Upper lobe of right lung (tissue), 1 donor: ENCODE data around the gene SPACA1. TPM values are rescaled to one million over a fixed set of nuclear protein-coding genes. Genes with fewer than 3 reads are reported as not detected.

Experiments used
- ATAC-seq: fragments of 200-7000 bp; cut with Tn5 transposase; one replicate; pipeline ENCODE4 v1.9.1; 2020; ENCODE audit warnings: mild to moderate bottlenecking, moderate library complexity
- DNase-seq: peaks from one replicate; pipeline ENCODE4 v3.0.0-alpha.2; 2020
- H3K27ac ChIP-seq: fragments of 200-600 bp; one replicate; pipeline ENCODE4 v1.8.0; 2022
- H3K27me3 ChIP-seq: fragments of 200-600 bp; one replicate; pipeline ENCODE4 v1.8.0; 2022; ENCODE audit warnings: mild to moderate bottlenecking
- H3K36me3 ChIP-seq: fragments of 200-600 bp; one replicate; pipeline ENCODE4 v1.8.0; 2022
- H3K4me1 ChIP-seq: fragments of 200-600 bp; one replicate; pipeline ENCODE4 v1.8.0; 2022
- H3K4me3 ChIP-seq: fragments of 200-600 bp; one replicate; pipeline ENCODE4 v1.8.0; 2022; ENCODE audit warnings: mild to moderate bottlenecking
- H3K9me3 ChIP-seq: fragments of 200-600 bp; one replicate; pipeline ENCODE4 v1.8.0; 2022
- intact Hi-C: fragments of 100-400 bp; cut with DNase I; formaldehyde crosslinking; loops from one replicate; pipeline ENCODE4 v1.11.0; 2022
- total RNA-seq: library from RNA; stranded (reverse); fragmentation: NEBNext Ultra II Directional; extraction: Animal tissue kit (Norgen Biotek cat#: 25700); gene quantifications from one replicate; pipeline ENCODE4 v1.2.1, GENCODE V29; 2021
- TF ChIP-seq, protein P1 (sequence below): fragments of 200-600 bp; IDR thresholded peaks from one replicate; pipeline ENCODE4 v1.8.0; 2022; ENCODE audit warnings: antibody characterized with exemption
- donor health status: DM: no; HTN: yes; CAD: no; lungs with severe emphysema.

SPACA1 gene
- total RNA-seq, 1 donor from 2014 or later: not detected

- H3K9me3 ChIP-seq: no peaks in the 10 kb centered on the region
- no peak overlapping the region for H3K4me3 ChIP-seq
- TF ChIP-seq, protein P1, sequence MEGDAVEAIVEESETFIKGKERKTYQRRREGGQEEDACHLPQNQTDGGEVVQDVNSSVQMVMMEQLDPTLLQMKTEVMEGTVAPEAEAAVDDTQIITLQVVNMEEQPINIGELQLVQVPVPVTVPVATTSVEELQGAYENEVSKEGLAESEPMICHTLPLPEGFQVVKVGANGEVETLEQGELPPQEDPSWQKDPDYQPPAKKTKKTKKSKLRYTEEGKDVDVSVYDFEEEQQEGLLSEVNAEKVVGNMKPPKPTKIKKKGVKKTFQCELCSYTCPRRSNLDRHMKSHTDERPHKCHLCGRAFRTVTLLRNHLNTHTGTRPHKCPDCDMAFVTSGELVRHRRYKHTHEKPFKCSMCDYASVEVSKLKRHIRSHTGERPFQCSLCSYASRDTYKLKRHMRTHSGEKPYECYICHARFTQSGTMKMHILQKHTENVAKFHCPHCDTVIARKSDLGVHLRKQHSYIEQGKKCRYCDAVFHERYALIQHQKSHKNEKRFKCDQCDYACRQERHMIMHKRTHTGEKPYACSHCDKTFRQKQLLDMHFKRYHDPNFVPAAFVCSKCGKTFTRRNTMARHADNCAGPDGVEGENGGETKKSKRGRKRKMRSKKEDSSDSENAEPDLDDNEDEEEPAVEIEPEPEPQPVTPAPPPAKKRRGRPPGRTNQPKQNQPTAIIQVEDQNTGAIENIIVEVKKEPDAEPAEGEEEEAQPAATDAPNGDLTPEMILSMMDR: no peak
- intact Hi-C loops: no loop called here
- H3K4me1 ChIP-seq: no peaks in the 10 kb centered on the region
- no peaks in the 10 kb centered on the region for H3K27me3 ChIP-seq
- no peaks in the 10 kb centered on the region for H3K36me3 ChIP-seq
- H3K27ac ChIP-seq: no peak overlapping the region
- DNase-seq (no peak), ATAC-seq (no peak)
Observed at GRCh38 chr6:88116276-88116675, 68.6 kb downstream of the SPACA1 start.

Other genes starting within 250 kb of the SPACA1 start
- gene CNR1, start 118.5 kb downstream of the SPACA1 start, total RNA-seq: 21.6 TPM